Body of pancreas (tissue), 4 donors: ENCODE measurements around the gene STX8. TPM values are rescaled to one million over a fixed set of nuclear protein-coding genes. Genes with fewer than 3 reads are reported as not detected.
A peak's percentile ranks its signal among the peaks of the same experiment; 100 is the strongest.

ENCODE experiments used
- ATAC-seq: fragments of 150-250 bp; one replicate; pipeline ENCODE4 v1.9.1; 2016
- DNase-seq, 4 donors: peaks; one replicate each; pipeline ENCODE4 v3.0.0-alpha.2; 2019
- H3K27ac ChIP-seq, 4 donors: fragments of 200-600 bp; sonication (generic); 1 replicate in 3 of 4; 2 replicates in 1 of 4; pipeline versions ENCODE4 v1.5.1 to v1.6.1; 2016 to 2019; ENCODE audit warnings: mild to moderate bottlenecking in 1 of 4, mixed read lengths in 1 of 4, moderate library complexity in 1 of 4
- H3K27me3 ChIP-seq, 2 donors: fragments of 200-600 bp; sonication (generic); one replicate each; pipeline ENCODE4 v1.6.0; 2016; ENCODE audit warnings: mild to moderate bottlenecking in 1 of 2
- H3K36me3 ChIP-seq, 2 donors: fragments of 200-600 bp; sonication (generic); replicated peaks in 1 of 2; 2 replicates each; pipeline ENCODE4 v1.5.1; 2016; ENCODE audit warnings: low read depth in 2 of 2; ENCODE audit not compliant: insufficient read depth in 1 of 2
- H3K4me1 ChIP-seq: fragments of 200-600 bp; sonication (generic); one replicate; pipeline ENCODE4 v1.6.0; 2016
- H3K4me3 ChIP-seq, 2 donors: fragments of 200-600 bp; sonication (generic); 1 replicate in 1 of 2; 2 replicates in 1 of 2; pipeline ENCODE4 v1.5.1; 2016 to 2019
- H3K9me3 ChIP-seq, 3 donors: fragments of 200-600 bp; sonication (generic); 1 replicate in 2 of 3; 2 replicates in 1 of 3; pipeline ENCODE4 v1.5.1; 2016
- POLR2A ChIP-seq, 3 donors: fragments of 450-650 bp; IDR thresholded peaks; one replicate each; pipeline ENCODE4 v1.6.1; 2016; ENCODE audit warnings: antibody characterized with exemption in 3 of 3, mild to moderate bottlenecking in 2 of 3
- WGBS, 2 donors: methylation state at CpG; one replicate each; pipeline ENCODE4 v1.1.5; 2017; 5-methylcytosine and 5-hydroxymethylcytosine counted together
- intact Hi-C: fragments of 100-400 bp; cut with DNase I; formaldehyde crosslinking; loops from one replicate; pipeline ENCODE4 v1.15.1; 2023
- total RNA-seq, 2 donors: library from RNA; depleted of rRNA; stranded (reverse); fragments of >200 nt; gene quantifications; one replicate each; pipeline ENCODE4 v1.1.0, GENCODE V29; 2016
- TF ChIP-seq, protein P1 (sequence below), 7 experiments: fragments of 450-650 bp in 4 of 7; fragments of 200-600 bp in 3 of 7; sonication (generic) in 3 of 7; IDR thresholded peaks; one replicate each; pipeline ENCODE4 v1.5.1; 2016 to 2019; ENCODE audit warnings: antibody characterized with exemption in 7 of 7

Gene STX8
- total RNA-seq, 2 donors from 2014 or later: 32.2 to 37.6 TPM

DNA sequence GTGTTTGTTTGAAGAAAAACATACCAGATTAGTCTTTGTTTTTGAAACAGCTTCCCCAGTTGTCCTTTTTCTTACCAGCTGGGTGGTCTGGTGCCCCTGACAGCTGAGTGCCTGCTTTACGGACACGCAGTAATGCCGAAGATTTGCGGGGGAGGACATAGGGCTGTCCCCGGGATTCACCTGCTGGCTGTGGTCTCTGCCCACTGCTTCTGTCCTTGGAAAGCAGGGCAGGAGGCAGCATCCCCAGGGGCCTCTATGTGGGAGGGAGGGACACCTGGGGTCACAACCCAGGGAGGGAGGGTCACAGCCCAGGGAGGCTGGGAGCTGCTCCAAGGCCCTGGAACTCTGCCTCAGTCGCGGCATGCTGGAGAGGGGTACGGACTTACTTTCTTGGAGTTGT lies 332.6 kb downstream of the STX8 start:
- Histone ChIP-seq H3K9me3 (no peaks in the 10 kb centered on the region), H3K27me3 (no peaks in the 10 kb centered on the region), H3K4me1 (peaks cover 27% of the 10 kb centered on the region), H3K27ac (no peak overlapping the region), H3K36me3 (no peaks in the 10 kb centered on the region), H3K4me3 (no peak overlapping the region)
- 86 to 89% methylated on average over 7 to 8 of the region's 8 CpGs for WGBS, 2 donors
- ATAC-seq: no peak
- no peak for TF ChIP-seq POLR2A (IDR thresholded peaks at IDR 0.05)
- TF ChIP-seq, protein P1, sequence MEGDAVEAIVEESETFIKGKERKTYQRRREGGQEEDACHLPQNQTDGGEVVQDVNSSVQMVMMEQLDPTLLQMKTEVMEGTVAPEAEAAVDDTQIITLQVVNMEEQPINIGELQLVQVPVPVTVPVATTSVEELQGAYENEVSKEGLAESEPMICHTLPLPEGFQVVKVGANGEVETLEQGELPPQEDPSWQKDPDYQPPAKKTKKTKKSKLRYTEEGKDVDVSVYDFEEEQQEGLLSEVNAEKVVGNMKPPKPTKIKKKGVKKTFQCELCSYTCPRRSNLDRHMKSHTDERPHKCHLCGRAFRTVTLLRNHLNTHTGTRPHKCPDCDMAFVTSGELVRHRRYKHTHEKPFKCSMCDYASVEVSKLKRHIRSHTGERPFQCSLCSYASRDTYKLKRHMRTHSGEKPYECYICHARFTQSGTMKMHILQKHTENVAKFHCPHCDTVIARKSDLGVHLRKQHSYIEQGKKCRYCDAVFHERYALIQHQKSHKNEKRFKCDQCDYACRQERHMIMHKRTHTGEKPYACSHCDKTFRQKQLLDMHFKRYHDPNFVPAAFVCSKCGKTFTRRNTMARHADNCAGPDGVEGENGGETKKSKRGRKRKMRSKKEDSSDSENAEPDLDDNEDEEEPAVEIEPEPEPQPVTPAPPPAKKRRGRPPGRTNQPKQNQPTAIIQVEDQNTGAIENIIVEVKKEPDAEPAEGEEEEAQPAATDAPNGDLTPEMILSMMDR (IDR thresholded peaks at IDR 0.05): no peak
- no peak for DNase-seq
- intact Hi-C loops: no loop called here

GRCh38 chr17:9242497-9242881 lies 333.1 kb downstream of the STX8 start:
- H3K36me3 ChIP-seq: no peaks in the 10 kb centered on the region
- H3K27ac ChIP-seq: peak overlapping the region in 1 of 4 donors; percentile 89
- H3K9me3 ChIP-seq: no peaks in the 10 kb centered on the region
- TF ChIP-seq POLR2A (IDR thresholded peaks at IDR 0.05): no peak
- TF ChIP-seq, protein P1 (IDR thresholded peaks at IDR 0.05): no peak
- ATAC-seq: no peak
- peaks cover 27% of the 10 kb centered on the region for H3K4me1 ChIP-seq
- intact Hi-C loops: no loop called here
- H3K4me3 ChIP-seq: no peak overlapping the region
- WGBS, 2 donors: 83 to 100% methylated on average over 8 to 16 of the region's 16 CpGs
- no peaks in the 10 kb centered on the region for H3K27me3 ChIP-seq
- peak in 1 of 4 donors; percentile 27 for DNase-seq

DNA sequence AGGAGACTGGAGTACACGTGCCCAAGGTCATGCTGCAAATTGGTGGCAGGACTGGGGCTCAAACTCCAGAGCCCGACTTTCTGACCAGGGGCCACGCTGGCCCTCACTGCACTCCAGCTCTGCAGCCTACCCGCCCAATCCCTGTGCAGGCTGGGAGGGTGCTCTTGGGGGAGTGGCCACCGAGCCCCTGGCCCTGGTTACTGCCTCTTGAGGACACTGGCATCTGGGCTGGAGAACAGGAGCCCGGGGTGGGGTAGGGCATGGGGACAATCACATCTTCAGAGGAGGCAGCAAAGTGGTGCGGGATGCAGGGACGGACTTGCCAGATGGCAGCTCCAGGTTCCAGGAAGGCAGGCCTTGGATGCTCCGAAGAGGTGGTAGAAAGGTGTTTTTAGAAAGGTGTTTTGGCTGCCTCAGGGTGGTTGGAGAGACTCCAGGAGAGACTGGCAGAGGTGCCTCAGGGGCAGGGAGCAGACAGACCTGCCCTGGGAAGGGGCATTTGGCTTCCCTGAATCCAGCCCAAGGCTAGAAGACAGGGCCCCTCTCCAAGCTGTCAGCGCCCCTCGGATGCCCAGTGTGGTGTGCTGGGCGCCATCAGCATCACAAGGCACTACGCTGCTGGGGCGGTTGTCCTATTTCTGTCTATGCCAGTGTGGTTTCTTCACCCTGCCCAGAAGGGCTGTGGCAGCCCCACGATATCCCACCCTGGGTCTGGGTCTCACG lies 333.7 kb downstream of the STX8 start:
- ATAC-seq: no peak
- no peak for TF ChIP-seq POLR2A (IDR thresholded peaks at IDR 0.05)
- TF ChIP-seq, protein P1 (IDR thresholded peaks at IDR 0.05): no peak
- 70 to 75% methylated on average over 3 to 12 of the region's 16 CpGs for WGBS, 2 donors
- no peaks in the 10 kb centered on the region for H3K36me3 ChIP-seq
- no peaks in the 10 kb centered on the region for H3K27me3 ChIP-seq
- H3K4me3 ChIP-seq: no peak overlapping the region
- H3K9me3 ChIP-seq: no peaks in the 10 kb centered on the region
- intact Hi-C loops: no loop called here
- DNase-seq: peak in 1 of 4 donors; percentile 29
- peak overlapping the region in 3 of 4 donors; percentile 89 to 93 (median 93) for H3K27ac ChIP-seq
- H3K4me1 ChIP-seq: peaks cover 27% of the 10 kb centered on the region

GRCh38 chr17:9241371-9241712 lies 334.3 kb downstream of the STX8 start:
- H3K9me3 ChIP-seq: no peaks in the 10 kb centered on the region
- intact Hi-C loops: no loop called here
- no peak for TF ChIP-seq POLR2A (IDR thresholded peaks at IDR 0.05)
- TF ChIP-seq, protein P1 (IDR thresholded peaks at IDR 0.05): no peak
- ATAC-seq (no peak), DNase-seq (peak in 2 of 4 donors; percentile 22 to 27)
- H3K36me3 ChIP-seq: no peaks in the 10 kb centered on the region
- peak overlapping the region; percentile 63 to 93 (median 91) for H3K27ac ChIP-seq
- H3K4me1 ChIP-seq: peaks cover 27% of the 10 kb centered on the region
- WGBS, 2 donors: 50 to 68% methylated on average over 4 to 10 of the region's 10 CpGs
- no peaks in the 10 kb centered on the region for H3K27me3 ChIP-seq
- H3K4me3 ChIP-seq: no peak overlapping the region
